IPS-18c (cell line): ENCODE measurements around the gene C10orf62.

Source experiments
- H3K4me3 ChIP-seq: 2 replicates; pipeline ENCODE4 v1.7.0; 2013; ENCODE audit warnings: low read depth, mild to moderate bottlenecking, low read length, moderate library complexity; ENCODE audit not compliant: insufficient read depth
- H3K9me3 ChIP-seq: one replicate; pipeline ENCODE4 v1.6.1; 2013; ENCODE audit warnings: mild to moderate bottlenecking, low read length, moderate library complexity; ENCODE audit not compliant: control insufficient read depth, insufficient read depth

Gene C10orf62

DNA sequence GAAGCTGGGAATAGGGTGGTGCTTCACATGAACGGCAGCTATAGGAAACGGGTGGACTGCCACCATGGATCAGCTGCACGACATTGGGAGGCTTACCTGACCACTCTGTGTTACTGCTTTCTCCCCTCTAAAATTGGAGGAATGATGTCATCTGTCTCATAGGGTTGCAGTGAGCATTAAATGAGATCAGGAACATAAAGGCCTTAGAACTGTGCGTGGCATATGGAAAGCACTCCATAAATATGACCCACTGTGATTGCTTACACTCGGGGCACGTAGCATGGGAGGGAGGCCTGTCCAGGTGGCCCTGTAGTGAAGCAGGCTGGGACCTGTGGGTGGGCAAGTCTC, 9.7 kb downstream of the C10orf62 start:
- Histone ChIP-seq H3K4me3 (no peak overlapping the region), H3K9me3 (no peaks in the 10 kb centered on the region)

GRCh38 chr10:97600616-97601015, 11.1 kb downstream of the C10orf62 start:
- Histone ChIP-seq H3K9me3 (no peaks in the 10 kb centered on the region), H3K4me3 (no peak overlapping the region)

GRCh38 chr10:97601268-97602215, 12.0 kb downstream of the C10orf62 start:
- no peak overlapping the region for H3K4me3 ChIP-seq
- no peaks in the 10 kb centered on the region for H3K9me3 ChIP-seq

- Histone ChIP-seq H3K9me3 (no peaks in the 10 kb centered on the region), H3K4me3 (no peak overlapping the region)
Observed at GRCh38 chr10:97607095-97607636, 17.6 kb downstream of the C10orf62 start.

- Histone ChIP-seq H3K4me3 (no peak overlapping the region), H3K9me3 (no peaks in the 10 kb centered on the region)
Observed at GRCh38 chr10:97608991-97609561, 19.6 kb downstream of the C10orf62 start.

- Histone ChIP-seq H3K9me3 (no peaks in the 10 kb centered on the region), H3K4me3 (no peak overlapping the region)
Observed at GRCh38 chr10:97611473-97611872, 22.0 kb downstream of the C10orf62 start.

- Histone ChIP-seq H3K9me3 (no peaks in the 10 kb centered on the region), H3K4me3 (no peak overlapping the region)
Observed at GRCh38 chr10:97612386-97612785, 22.9 kb downstream of the C10orf62 start.

GRCh38 chr10:97618285-97618684, 28.8 kb downstream of the C10orf62 start:
- H3K4me3 ChIP-seq = no peak overlapping the region
- H3K9me3 ChIP-seq = peaks cover 2% of the 10 kb centered on the region

DNA sequence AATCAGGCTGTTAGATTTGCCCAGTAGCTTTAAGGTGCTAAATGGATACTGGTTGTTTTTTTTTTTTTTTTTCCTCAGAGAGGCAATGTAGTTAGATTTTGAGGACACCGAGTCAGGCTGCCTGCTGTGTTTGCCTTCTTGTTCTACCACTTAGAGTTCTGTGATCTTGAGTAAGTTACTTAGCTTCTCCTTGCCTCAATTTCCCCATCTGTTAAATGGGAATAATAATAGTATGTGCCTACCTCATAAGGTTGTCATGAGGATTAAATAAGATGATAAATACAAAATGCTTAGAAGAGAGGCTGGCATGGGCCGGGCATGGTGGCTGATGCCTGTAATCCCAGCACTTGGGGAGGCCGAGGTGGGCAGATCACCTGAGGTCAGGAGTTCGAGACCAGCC, 29.2 kb downstream of the C10orf62 start:
- Histone ChIP-seq H3K4me3 (no peak overlapping the region), H3K9me3 (peaks cover 2% of the 10 kb centered on the region)

DNA sequence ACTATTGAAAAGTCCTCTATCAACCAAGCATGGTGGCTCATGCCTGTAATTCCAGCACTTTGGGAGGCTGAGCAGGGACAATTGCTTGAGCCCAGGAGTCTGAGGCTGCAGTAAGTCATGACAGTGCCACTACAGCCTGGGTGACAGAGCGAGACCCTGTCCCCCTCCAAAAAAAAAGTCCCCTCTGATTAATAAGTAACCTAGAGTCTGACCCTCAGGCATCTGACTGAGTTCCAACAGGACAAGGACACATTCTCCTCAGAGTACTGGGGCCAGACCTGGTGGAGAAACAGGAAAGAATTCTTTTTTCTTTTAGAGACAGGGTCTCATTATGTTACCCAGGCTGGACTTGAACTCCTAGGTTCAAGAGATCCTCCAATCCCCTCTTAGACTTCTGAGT, 33.8 kb downstream of the C10orf62 start:
- H3K9me3 ChIP-seq = peaks cover 2% of the 10 kb centered on the region
- no peak overlapping the region for H3K4me3 ChIP-seq

- Histone ChIP-seq H3K9me3 (no peaks in the 10 kb centered on the region), H3K4me3 (no peak overlapping the region)
Observed at GRCh38 chr10:97627731-97628130, 38.2 kb downstream of the C10orf62 start.

DNA sequence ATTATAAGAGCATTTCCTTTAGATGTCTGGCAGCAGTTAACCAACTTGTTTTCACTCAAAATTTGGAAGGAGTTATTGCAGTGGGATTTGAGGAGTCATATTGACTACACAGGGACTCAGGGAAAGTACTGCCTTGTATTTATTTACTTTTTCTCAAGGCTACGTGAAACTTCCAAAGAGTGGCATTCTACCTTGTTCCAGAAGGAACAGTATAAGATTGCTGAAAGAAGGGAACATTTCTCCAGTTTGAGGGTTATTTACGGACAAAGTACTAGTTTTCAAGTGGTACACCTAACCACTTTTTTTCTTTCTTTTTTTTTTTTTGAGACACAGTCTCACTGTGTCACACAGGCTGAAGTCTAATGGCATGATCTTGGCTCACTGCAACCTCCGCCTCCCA, 38.7 kb downstream of the C10orf62 start:
- H3K4me3 ChIP-seq = no peak overlapping the region
- H3K9me3 ChIP-seq = no peaks in the 10 kb centered on the region

DNA sequence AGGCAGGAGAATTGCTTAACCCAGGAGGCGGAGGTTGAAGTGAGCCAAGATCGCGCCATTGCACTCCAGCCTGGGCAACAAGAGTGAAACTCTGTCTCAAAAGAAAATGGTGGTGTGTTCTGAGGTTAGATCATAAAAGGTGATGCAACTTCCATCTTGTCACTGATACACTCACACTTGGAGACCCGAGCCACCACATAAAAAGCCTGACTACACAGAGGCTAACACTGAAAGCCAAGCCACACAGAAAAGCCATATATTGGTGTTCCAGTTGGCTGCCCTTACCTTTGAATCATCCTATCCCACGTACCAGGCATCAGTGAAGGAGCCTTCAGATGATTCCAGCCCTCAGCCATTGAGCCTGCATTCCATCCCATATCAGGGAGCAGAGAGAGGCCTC, 39.8 kb downstream of the C10orf62 start:
- Histone ChIP-seq H3K4me3 (no peak overlapping the region), H3K9me3 (no peaks in the 10 kb centered on the region)

DNA sequence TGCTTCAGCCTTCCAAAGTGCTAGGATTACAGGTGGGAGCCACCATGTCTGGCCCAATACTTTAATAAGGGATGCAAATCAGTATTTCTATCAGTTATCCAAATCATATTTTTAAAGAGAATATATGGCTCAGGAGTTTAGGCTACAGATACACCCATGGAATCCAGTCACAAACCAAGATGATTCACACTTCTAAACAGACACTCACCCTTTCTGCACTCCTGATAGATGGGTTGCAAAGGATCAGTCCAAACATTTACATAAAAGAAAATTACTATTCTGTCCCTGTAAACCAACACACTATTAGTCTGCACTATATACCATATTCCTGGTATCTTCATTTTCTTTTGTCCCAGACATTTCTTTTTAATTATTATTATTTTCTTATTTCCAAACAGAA, 41.6 kb downstream of the C10orf62 start:
- no peaks in the 10 kb centered on the region for H3K9me3 ChIP-seq
- H3K4me3 ChIP-seq = no peak overlapping the region

DNA sequence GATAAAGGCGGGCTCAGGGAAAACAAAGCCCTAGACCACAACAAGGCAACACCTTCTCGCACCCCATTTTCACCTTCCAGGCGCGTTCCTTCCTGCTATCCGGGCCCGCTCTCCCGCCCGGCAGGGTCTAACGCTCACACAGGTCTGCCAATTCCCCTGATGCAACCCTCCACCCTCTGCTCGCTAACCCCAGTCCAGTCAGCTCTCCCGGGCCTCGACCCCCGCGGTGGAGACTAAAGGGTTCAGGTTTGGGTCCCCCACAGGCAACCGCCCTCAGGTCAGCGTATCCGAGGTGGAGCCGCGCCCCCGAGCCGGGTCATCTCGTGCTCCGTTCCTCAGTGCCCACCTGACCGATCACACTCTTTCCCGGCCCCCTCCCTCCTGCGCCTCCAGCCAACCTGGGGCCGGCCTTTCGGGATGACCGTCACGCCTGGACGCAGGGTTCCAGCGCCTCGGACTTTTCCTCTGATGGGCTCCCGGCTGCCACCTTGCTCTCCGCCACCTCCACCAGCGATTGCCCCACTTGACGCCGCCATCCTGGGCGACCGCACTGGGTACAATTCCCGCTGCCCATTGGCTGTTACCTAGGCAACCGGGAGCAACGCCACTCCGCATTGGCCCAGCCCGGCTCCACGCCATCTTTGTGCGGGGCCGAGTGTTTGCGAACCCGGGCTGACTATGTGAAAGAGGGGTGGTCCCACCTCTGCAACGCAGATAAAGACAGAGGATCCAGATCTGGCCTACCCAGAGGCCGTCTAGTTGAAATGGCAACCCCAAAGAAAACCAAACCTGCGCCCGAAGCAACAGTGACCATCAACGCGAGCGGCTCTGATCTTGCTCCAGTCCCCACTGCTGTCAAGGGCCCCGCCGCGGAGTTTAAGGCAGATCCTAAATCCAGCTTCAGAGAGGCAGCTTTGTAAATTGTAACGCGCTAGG, 43.7 kb downstream of the C10orf62 start, which contains the start of gene MORN4:
MORN4 (minus strand) TSS at position 552 of the 936 bp plus-strand sequence. CDS start 13,847 bp downstream, outside the sequence.
- H3K4me3 ChIP-seq = peak within 1 kb of the TSS; percentile 90

DNA sequence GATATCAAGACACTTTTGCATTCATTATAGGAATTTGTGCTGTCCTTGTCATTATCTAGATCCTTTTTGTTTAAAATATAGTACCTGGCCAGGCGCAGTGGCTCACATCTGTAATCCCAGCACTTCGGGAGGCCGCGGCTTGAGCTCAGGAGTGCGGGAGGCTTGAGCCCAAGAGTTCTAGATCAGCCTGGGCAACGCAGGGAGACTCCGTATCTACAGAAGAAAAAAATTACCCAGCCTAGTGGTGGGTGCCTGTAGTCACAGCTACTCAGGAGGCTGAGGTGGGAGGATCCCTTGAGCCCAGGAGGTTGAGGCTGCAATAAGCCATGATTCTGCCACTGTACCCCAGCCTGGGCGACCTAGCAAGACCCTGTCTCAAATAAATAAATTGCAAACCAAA, 44.4 kb downstream of the C10orf62 start:
- Histone ChIP-seq H3K4me3 (peak overlapping the region; percentile 90), H3K9me3 (no peaks in the 10 kb centered on the region)

More for the DNA sequence above, 43.7 kb downstream of the C10orf62 start, which contains the start of gene MORN4:
- no peaks in the 10 kb centered on the region for H3K9me3 ChIP-seq

GRCh38 chr10:97635577-97635976, 46.1 kb downstream of the C10orf62 start:
- no peak overlapping the region for H3K4me3 ChIP-seq

More at GRCh38 chr10:97635577-97635976, 46.1 kb downstream of the C10orf62 start:
- H3K9me3 ChIP-seq = no peaks in the 10 kb centered on the region
